ENCODE data around the gene TSPY1.
"Not testable (repeated sequence)": the region's sequence is repeated elsewhere in the genome, so short reads cannot be mapped to it uniquely, and the experiment has no call there.

DNA sequence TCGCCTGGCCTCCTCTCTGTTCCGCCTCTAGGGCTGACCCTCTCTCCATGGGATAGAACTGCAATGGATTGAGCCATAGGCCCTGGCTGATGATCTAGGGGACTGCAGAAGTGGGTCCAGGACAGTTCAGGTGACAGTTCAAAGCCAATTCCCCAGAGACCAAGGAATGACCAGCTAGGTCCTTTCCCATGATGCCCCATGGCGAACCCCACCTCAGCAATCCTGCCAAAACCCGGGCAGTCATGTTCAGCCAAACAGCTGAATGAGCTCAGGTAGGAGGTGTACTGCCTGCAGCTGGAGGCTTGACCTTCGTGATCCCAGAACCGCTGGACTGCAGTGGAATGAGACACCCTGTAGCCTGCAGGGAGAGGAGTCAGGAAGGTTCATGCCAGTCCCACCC is 37.6 kb downstream of the TSPY1 start:
- TF ChIP-seq, protein P1, sequence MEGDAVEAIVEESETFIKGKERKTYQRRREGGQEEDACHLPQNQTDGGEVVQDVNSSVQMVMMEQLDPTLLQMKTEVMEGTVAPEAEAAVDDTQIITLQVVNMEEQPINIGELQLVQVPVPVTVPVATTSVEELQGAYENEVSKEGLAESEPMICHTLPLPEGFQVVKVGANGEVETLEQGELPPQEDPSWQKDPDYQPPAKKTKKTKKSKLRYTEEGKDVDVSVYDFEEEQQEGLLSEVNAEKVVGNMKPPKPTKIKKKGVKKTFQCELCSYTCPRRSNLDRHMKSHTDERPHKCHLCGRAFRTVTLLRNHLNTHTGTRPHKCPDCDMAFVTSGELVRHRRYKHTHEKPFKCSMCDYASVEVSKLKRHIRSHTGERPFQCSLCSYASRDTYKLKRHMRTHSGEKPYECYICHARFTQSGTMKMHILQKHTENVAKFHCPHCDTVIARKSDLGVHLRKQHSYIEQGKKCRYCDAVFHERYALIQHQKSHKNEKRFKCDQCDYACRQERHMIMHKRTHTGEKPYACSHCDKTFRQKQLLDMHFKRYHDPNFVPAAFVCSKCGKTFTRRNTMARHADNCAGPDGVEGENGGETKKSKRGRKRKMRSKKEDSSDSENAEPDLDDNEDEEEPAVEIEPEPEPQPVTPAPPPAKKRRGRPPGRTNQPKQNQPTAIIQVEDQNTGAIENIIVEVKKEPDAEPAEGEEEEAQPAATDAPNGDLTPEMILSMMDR (IDR thresholded peaks at IDR 0.05; ENCODE audit: insufficient read depth, low read length, poor library complexity, severe bottlenecking) = not testable (repeated sequence)
- TF ChIP-seq EZH2phosphoT487 (conservative IDR thresholded peaks at IDR 0.05; ENCODE audit: low read length) = not testable (repeated sequence)

All from SU-DHL-6 (cell line).